ENCODE measurements around the gene SFT2D3.

DNA sequence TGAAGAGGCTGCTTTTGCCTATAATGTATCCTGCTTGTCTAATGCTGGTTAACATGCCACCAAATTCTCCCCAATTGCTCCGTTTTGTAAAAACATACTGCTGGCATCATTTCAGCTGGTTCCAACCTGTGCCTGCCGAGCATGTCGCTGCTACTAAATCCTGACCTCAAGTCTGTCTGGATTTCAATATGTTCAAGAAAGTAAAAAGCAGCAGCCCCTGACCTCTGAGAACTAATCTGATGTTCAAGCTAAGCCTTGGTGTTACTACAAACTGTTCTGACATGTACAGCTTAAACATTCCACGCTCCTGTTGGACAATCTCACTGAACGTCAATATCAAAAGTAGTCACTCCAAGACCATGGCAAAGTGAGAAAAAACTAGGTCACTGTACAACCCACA lies 46.3 kb downstream of the SFT2D3 start:
- TF ChIP-seq ZNF274 (IDR thresholded peaks at IDR 0.05; ENCODE audit: low read depth, low read length) (no peak), YY1 (IDR thresholded peaks at IDR 0.05; ENCODE audit: insufficient read depth, insufficient read length) (no peak), SUZ12 (IDR thresholded peaks at IDR 0.05; ENCODE audit: extremely low read depth, insufficient read depth, insufficient read length) (no peak)
